ENCODE measurements around the gene TTF2. TPM values are rescaled to one million over a fixed set of nuclear protein-coding genes. Genes with fewer than 3 reads are reported as not detected.

The TTF2 gene
- 15.3 and 16.6 TPM in 2 replicates for polyA plus RNA-seq (2013)

DNA sequence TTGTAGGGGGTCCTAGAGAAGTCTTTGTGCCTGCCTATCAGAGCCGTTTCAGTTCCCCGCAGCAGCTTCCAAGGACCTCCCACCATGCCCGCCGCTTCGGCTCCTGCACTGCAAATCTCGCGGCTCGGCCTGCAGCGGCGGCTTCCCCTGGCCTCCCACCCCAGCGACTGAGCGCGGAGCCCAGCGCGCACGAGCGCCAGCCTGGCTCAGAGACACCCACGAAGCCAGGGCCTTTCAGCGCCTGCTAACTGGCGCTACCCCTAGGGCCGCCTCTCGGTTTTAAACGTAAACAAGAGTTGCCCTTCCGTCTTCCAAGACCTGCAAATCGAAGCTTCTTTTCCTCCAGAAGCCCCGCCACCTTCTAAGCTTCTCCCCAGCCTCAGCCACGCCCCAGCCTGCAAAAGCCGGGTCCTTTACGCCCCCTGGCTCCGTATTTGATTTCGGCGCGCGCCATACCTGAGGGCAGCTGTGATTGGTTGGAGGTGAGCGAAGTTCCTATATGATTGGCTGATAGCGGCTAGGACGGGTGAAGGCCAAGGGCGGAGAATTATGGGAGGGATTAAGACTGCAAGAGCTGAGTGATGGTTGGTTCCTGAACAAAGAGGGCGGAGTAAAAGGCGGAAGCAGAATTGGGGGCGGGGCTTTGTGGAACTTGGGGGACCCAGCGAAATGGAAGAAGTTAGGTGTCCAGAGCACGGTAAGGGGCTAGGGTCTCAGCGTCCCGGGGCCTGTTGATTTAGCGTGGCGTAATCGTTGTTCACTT, at the start of gene TTF2:
TTF2 (plus strand) TSS at position 649 of the 763 bp plus-strand sequence; CDS start at position 670, 21 bp downstream.
- peak within 1 kb of the TSS; percentile 77 for H3K27ac ChIP-seq (ENCODE audit: low read depth, low read length)
- peak within 1 kb of the TSS; percentile 64 for H3K14ac ChIP-seq (ENCODE audit: low read length)
- H3K4me1 ChIP-seq (ENCODE audit: control insufficient read depth in 1 of 2, insufficient read depth in 2 of 2, low read length in 2 of 2) = peaks cover 2 to 3% of the 10 kb centered on the region in 2 experiments
- no peaks in the 10 kb centered on the region for H3K36me3 ChIP-seq (ENCODE audit: control insufficient read depth in 1 of 2, insufficient read depth in 2 of 2, low read length in 2 of 2)
- H3K23ac ChIP-seq (ENCODE audit: low read length) = no peak within 1 kb of the TSS
- WGBS (ENCODE audit: extremely low coverage, insufficient coverage, insufficient read length) = no CpG with 5 or more reads among the region's 48 CpGs
- peaks cover 5% of the 10 kb centered on the region for H3K79me1 ChIP-seq (ENCODE audit: low read length)
- peak within 1 kb of the TSS; percentile 51 for H2BK5ac ChIP-seq (ENCODE audit: low read depth, low read length, poor library complexity)
- DNase-seq = peak; percentile 95 to 98
- H2AFZ ChIP-seq (ENCODE audit: insufficient read depth, low read length, poor library complexity) = peak within 1 kb of the TSS; percentile 80
- peak within 1 kb of the TSS; percentile 72 for H3K4ac ChIP-seq (ENCODE audit: low read depth, low read length)
- peak within 1 kb of the TSS; percentile 74 for H2BK120ac ChIP-seq (ENCODE audit: insufficient read depth, low read length, poor library complexity)
- peak within 1 kb of the TSS; percentile 67 for H4K91ac ChIP-seq (ENCODE audit: low read depth, low read length)
- no peak within 1 kb of the TSS for H2AK5ac ChIP-seq (ENCODE audit: low read length)
- H3K18ac ChIP-seq (ENCODE audit: low read length) = peak within 1 kb of the TSS; percentile 62
- peak within 1 kb of the TSS; percentile 81 for H3K4me2 ChIP-seq (ENCODE audit: low read length)
- peak within 1 kb of the TSS; percentile 78 for H4K8ac ChIP-seq (ENCODE audit: low read depth, low read length)
- H3K27me3 ChIP-seq (ENCODE audit: insufficient read depth, low read length) = no peaks in the 10 kb centered on the region
- H4K12ac ChIP-seq (ENCODE audit: low read depth, low read length) = peak within 1 kb of the TSS; percentile 79
- peaks cover 3% of the 10 kb centered on the region for H3K79me2 ChIP-seq (ENCODE audit: control insufficient read depth, insufficient read depth, low read length, poor library complexity)
- H2BK12ac ChIP-seq (ENCODE audit: low read length) = peak within 1 kb of the TSS; percentile 40
- peak within 1 kb of the TSS; percentile 82 for H3K4me3 ChIP-seq (ENCODE audit: low read depth, low read length)
- peak within 1 kb of the TSS; percentile 69 for H3K9ac ChIP-seq (ENCODE audit: low read length)
- no peaks in the 10 kb centered on the region for H3K9me3 ChIP-seq (ENCODE audit: insufficient read depth, low read depth, low read length)

- Histone ChIP-seq H2BK12ac (ENCODE audit: low read length) (no peak overlapping the region), H2BK120ac (ENCODE audit: insufficient read depth, low read length, poor library complexity) (no peak overlapping the region), H2AK5ac (ENCODE audit: low read length) (no peak overlapping the region), H3K18ac (ENCODE audit: low read length) (no peak overlapping the region), H2AFZ (ENCODE audit: insufficient read depth, low read length, poor library complexity) (no peak overlapping the region), H4K12ac (ENCODE audit: low read depth, low read length) (no peak overlapping the region), H3K79me2 (ENCODE audit: control insufficient read depth, insufficient read depth, low read length, poor library complexity) (no peaks in the 10 kb centered on the region), H3K79me1 (ENCODE audit: low read length) (no peaks in the 10 kb centered on the region), H3K4me3 (ENCODE audit: low read depth, low read length) (no peak overlapping the region), H2BK5ac (ENCODE audit: low read depth, low read length, poor library complexity) (no peak overlapping the region), H3K23ac (ENCODE audit: low read length) (no peak overlapping the region), H3K27me3 (ENCODE audit: insufficient read depth, low read length) (no peaks in the 10 kb centered on the region), H3K14ac (ENCODE audit: low read length) (no peak overlapping the region), H3K4me2 (ENCODE audit: low read length) (no peak overlapping the region), H4K8ac (ENCODE audit: low read depth, low read length) (no peak overlapping the region), H4K91ac (ENCODE audit: low read depth, low read length) (no peak overlapping the region), H3K27ac (ENCODE audit: low read depth, low read length) (no peak overlapping the region), H3K9ac (ENCODE audit: low read length) (no peak overlapping the region), H3K9me3 (ENCODE audit: insufficient read depth, low read depth, low read length) (no peaks in the 10 kb centered on the region), H3K36me3 (ENCODE audit: control insufficient read depth in 1 of 2, insufficient read depth in 2 of 2, low read length in 2 of 2) (no peaks in the 10 kb centered on the region), H3K4ac (ENCODE audit: low read depth, low read length) (no peak overlapping the region), H3K4me1 (ENCODE audit: control insufficient read depth in 1 of 2, insufficient read depth in 2 of 2, low read length in 2 of 2) (peaks cover 5 to 6% of the 10 kb centered on the region in 2 experiments)
- no CpG with 5 or more reads among the region's 3 CpGs for WGBS (ENCODE audit: extremely low coverage, insufficient coverage, insufficient read length)
- peak; percentile 65 to 90 for DNase-seq
Measured at GRCh38 chr1:117011334-117011733, 48.8 kb upstream of the TTF2 start.

GRCh38 chr1:117013309-117013858, 46.7 kb upstream of the TTF2 start:
- H3K4ac ChIP-seq (ENCODE audit: low read depth, low read length) = no peak overlapping the region
- no peak overlapping the region for H3K18ac ChIP-seq (ENCODE audit: low read length)
- no peak overlapping the region for H3K4me2 ChIP-seq (ENCODE audit: low read length)
- no peak overlapping the region for H4K8ac ChIP-seq (ENCODE audit: low read depth, low read length)
- peak; percentile 94 to 97 for DNase-seq
- no peaks in the 10 kb centered on the region for H3K36me3 ChIP-seq (ENCODE audit: control insufficient read depth in 1 of 2, insufficient read depth in 2 of 2, low read length in 2 of 2)
- no peak overlapping the region for H3K23ac ChIP-seq (ENCODE audit: low read length)
- H3K27me3 ChIP-seq (ENCODE audit: insufficient read depth, low read length) = no peaks in the 10 kb centered on the region
- H3K79me2 ChIP-seq (ENCODE audit: control insufficient read depth, insufficient read depth, low read length, poor library complexity) = no peaks in the 10 kb centered on the region
- no peak overlapping the region for H2BK12ac ChIP-seq (ENCODE audit: low read length)
- H3K9ac ChIP-seq (ENCODE audit: low read length) = no peak overlapping the region
- peaks cover 3% of the 10 kb centered on the region for H3K9me3 ChIP-seq (ENCODE audit: insufficient read depth, low read depth, low read length)
- H4K91ac ChIP-seq (ENCODE audit: low read depth, low read length) = no peak overlapping the region
- H3K4me3 ChIP-seq (ENCODE audit: low read depth, low read length) = no peak overlapping the region
- H3K4me1 ChIP-seq (ENCODE audit: control insufficient read depth in 1 of 2, insufficient read depth in 2 of 2, low read length in 2 of 2) = peaks cover 5 to 6% of the 10 kb centered on the region in 2 experiments
- WGBS (ENCODE audit: extremely low coverage, insufficient coverage, insufficient read length) = no CpG with 5 or more reads among the region's 5 CpGs
- no peak overlapping the region for H2AFZ ChIP-seq (ENCODE audit: insufficient read depth, low read length, poor library complexity)
- H3K14ac ChIP-seq (ENCODE audit: low read length) = no peak overlapping the region
- no peak overlapping the region for H3K27ac ChIP-seq (ENCODE audit: low read depth, low read length)
- H2AK5ac ChIP-seq (ENCODE audit: low read length) = no peak overlapping the region
- no peaks in the 10 kb centered on the region for H3K79me1 ChIP-seq (ENCODE audit: low read length)
- no peak overlapping the region for H2BK5ac ChIP-seq (ENCODE audit: low read depth, low read length, poor library complexity)
- no peak overlapping the region for H4K12ac ChIP-seq (ENCODE audit: low read depth, low read length)
- H2BK120ac ChIP-seq (ENCODE audit: insufficient read depth, low read length, poor library complexity) = no peak overlapping the region

DNA sequence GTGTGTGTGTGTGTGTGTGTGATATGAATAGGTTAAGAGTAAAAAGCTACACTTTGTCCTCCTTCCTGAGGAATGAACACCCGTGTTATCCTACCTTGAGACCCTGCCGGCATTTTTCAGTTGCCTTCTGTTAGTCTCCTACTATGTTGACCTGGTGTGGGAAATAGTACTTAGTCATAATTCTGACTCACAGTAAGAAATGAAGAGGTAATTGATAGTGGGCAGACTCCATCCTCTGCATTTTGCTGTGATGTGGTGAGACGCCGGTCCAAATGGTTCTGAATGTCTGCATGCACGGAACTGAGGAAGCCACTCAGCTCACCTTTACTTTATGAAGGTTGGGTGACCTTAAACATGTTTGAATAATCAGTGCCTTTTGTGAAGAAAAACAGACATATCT, 45.9 kb upstream of the TTF2 start:
- no peak overlapping the region for H3K4me3 ChIP-seq (ENCODE audit: low read depth, low read length)
- no peak overlapping the region for H3K18ac ChIP-seq (ENCODE audit: low read length)
- no peak overlapping the region for H2BK5ac ChIP-seq (ENCODE audit: low read depth, low read length, poor library complexity)
- no peaks in the 10 kb centered on the region for H3K79me1 ChIP-seq (ENCODE audit: low read length)
- no peak overlapping the region for H3K27ac ChIP-seq (ENCODE audit: low read depth, low read length)
- peaks cover 5 to 6% of the 10 kb centered on the region in 2 experiments for H3K4me1 ChIP-seq (ENCODE audit: control insufficient read depth in 1 of 2, insufficient read depth in 2 of 2, low read length in 2 of 2)
- no peak overlapping the region for H2BK12ac ChIP-seq (ENCODE audit: low read length)
- no CpG with 5 or more reads among the region's 5 CpGs for WGBS (ENCODE audit: extremely low coverage, insufficient coverage, insufficient read length)
- peaks cover 3% of the 10 kb centered on the region for H3K9me3 ChIP-seq (ENCODE audit: insufficient read depth, low read depth, low read length)
- no peak overlapping the region for H4K12ac ChIP-seq (ENCODE audit: low read depth, low read length)
- H2AFZ ChIP-seq (ENCODE audit: insufficient read depth, low read length, poor library complexity) = no peak overlapping the region
- no peaks in the 10 kb centered on the region for H3K79me2 ChIP-seq (ENCODE audit: control insufficient read depth, insufficient read depth, low read length, poor library complexity)
- no peak overlapping the region for H2AK5ac ChIP-seq (ENCODE audit: low read length)
- no peak overlapping the region for H2BK120ac ChIP-seq (ENCODE audit: insufficient read depth, low read length, poor library complexity)
- H3K4me2 ChIP-seq (ENCODE audit: low read length) = no peak overlapping the region
- no peak overlapping the region for H3K23ac ChIP-seq (ENCODE audit: low read length)
- no peak overlapping the region for H3K4ac ChIP-seq (ENCODE audit: low read depth, low read length)
- H3K27me3 ChIP-seq (ENCODE audit: insufficient read depth, low read length) = no peaks in the 10 kb centered on the region
- H4K8ac ChIP-seq (ENCODE audit: low read depth, low read length) = no peak overlapping the region
- peak; percentile 20 to 32 for DNase-seq
- no peaks in the 10 kb centered on the region for H3K36me3 ChIP-seq (ENCODE audit: control insufficient read depth in 1 of 2, insufficient read depth in 2 of 2, low read length in 2 of 2)
- H4K91ac ChIP-seq (ENCODE audit: low read depth, low read length) = no peak overlapping the region
- no peak overlapping the region for H3K14ac ChIP-seq (ENCODE audit: low read length)
- H3K9ac ChIP-seq (ENCODE audit: low read length) = no peak overlapping the region
